ENCODE measurements around the gene FBXL7.

FBXL7 gene

GRCh38 chr5:15728811-15729210 is 228.8 kb downstream of the FBXL7 start:
- no peak for DNase-seq (ENCODE audit: low read depth, low spot score)
- TF ChIP-seq CTCF (IDR thresholded peaks at IDR 0.05; ENCODE audit: insufficient read depth, low read length, missing control alignments) = no peak
- ChIA-PET POLR2A (no interaction called here), CTCF (no interaction called here)
- no peak overlapping the region for H3K4me3 ChIP-seq (ENCODE audit: low read depth, low read length)

GRCh38 chr5:15731699-15732098 is 231.7 kb downstream of the FBXL7 start:
- ChIA-PET POLR2A (no interaction called here), CTCF (interaction anchor here (1.0 kb wide), 1 partner anchor 10 kb away, joined by 3 read pairs; no protein-coding TSS in a partner anchor)
- no peak for TF ChIP-seq CTCF (IDR thresholded peaks at IDR 0.05; ENCODE audit: insufficient read depth, low read length, missing control alignments)
- no peak for DNase-seq (ENCODE audit: low read depth, low spot score)
- H3K4me3 ChIP-seq (ENCODE audit: low read depth, low read length) = no peak overlapping the region

DNA sequence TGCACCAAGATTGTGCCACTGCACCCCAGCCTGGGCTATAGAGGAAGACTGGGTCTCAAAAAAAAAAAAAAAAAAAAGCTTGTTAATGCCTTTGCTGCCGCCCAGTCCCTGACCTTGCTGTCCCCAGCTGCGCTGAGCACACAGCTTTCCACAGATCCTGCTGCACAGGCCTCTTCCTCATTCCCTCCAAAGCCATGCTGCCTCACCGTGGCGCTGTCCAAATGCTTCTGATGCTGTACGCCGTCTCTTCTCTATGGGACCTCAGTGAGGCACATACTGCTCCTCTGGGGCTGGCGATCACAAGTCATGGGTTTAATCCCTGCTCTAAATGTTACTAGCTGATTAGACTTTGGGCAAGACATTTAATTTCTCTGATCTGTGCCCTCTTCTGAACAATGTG is 234.1 kb downstream of the FBXL7 start:
- no peak for TF ChIP-seq CTCF (IDR thresholded peaks at IDR 0.05; ENCODE audit: insufficient read depth, low read length, missing control alignments)
- DNase-seq (ENCODE audit: low read depth, low spot score) = no peak
- no peak overlapping the region for H3K4me3 ChIP-seq (ENCODE audit: low read depth, low read length)
- CTCF ChIA-PET = interaction anchor here (1.1 kb wide), 1 partner anchor 15 kb away, joined by 3 read pairs; no protein-coding TSS in a partner anchor
- POLR2A ChIA-PET = no interaction called here

DNA sequence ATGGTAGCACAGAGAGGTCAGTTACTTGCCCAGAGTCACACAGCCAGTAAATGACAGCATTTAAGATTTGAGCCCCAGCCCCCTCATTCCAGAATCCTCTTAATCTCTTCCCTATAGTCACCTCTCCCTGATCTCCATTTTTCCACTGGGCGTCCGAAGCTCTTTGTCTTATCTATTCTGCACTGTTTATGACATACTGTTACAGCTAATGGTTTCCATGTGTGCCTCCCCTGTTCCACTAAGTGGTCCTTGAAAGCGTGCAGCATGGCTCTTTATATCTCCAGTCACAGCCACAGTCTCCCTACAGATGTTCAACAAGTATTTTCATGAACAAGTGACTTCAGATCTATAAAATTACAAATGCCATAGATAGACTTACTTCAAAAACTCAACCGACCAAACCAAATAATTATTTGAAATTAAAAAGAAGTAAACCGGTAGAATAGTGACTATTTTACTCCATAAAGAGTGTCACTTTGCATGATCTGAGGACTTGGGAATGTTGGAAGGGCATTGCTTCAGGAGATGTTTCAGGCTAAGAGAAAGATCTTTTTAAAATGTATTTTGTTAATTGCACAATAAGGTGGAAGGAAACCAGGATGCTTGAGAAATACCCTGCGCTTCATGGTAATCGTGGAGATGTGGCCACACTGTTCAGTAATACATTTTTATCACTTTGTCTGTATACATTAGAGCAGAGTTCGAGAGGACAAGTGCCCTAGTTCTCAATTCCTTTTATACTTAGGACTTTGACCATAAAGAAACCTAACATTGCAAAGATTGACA is 237.2 kb downstream of the FBXL7 start:
- no peak overlapping the region for H3K4me3 ChIP-seq (ENCODE audit: low read depth, low read length)
- ChIA-PET CTCF (no interaction called here), POLR2A (no interaction called here)
- no peak for TF ChIP-seq CTCF (IDR thresholded peaks at IDR 0.05; ENCODE audit: insufficient read depth, low read length, missing control alignments)
- no peak for DNase-seq (ENCODE audit: low read depth, low spot score)

GRCh38 chr5:15737871-15738664 is 238.1 kb downstream of the FBXL7 start:
- TF ChIP-seq CTCF (IDR thresholded peaks at IDR 0.05; ENCODE audit: insufficient read depth, low read length, missing control alignments) = no peak
- DNase-seq (ENCODE audit: low read depth, low spot score) = no peak
- H3K4me3 ChIP-seq (ENCODE audit: low read depth, low read length) = no peak overlapping the region
- CTCF ChIA-PET = interaction anchor here (1.1 kb wide), 1 partner anchor 45 kb away, joined by 3 read pairs; no protein-coding TSS in a partner anchor
- POLR2A ChIA-PET = no interaction called here

- ChIA-PET CTCF (no interaction called here), POLR2A (no interaction called here)
- TF ChIP-seq CTCF (IDR thresholded peaks at IDR 0.05; ENCODE audit: insufficient read depth, low read length, missing control alignments) = no peak
- H3K4me3 ChIP-seq (ENCODE audit: low read depth, low read length) = no peak overlapping the region
- no peak for DNase-seq (ENCODE audit: low read depth, low spot score)
These were observed 240.4 kb downstream of the FBXL7 start for GRCh38 chr5:15740383-15740782.
